Measurements from ENCODE around the gene SCN4A.

Gene SCN4A

GRCh38 chr17:63933598-63933997 lies 39.1 kb downstream of the SCN4A start:
- TF ChIP-seq, protein P1, sequence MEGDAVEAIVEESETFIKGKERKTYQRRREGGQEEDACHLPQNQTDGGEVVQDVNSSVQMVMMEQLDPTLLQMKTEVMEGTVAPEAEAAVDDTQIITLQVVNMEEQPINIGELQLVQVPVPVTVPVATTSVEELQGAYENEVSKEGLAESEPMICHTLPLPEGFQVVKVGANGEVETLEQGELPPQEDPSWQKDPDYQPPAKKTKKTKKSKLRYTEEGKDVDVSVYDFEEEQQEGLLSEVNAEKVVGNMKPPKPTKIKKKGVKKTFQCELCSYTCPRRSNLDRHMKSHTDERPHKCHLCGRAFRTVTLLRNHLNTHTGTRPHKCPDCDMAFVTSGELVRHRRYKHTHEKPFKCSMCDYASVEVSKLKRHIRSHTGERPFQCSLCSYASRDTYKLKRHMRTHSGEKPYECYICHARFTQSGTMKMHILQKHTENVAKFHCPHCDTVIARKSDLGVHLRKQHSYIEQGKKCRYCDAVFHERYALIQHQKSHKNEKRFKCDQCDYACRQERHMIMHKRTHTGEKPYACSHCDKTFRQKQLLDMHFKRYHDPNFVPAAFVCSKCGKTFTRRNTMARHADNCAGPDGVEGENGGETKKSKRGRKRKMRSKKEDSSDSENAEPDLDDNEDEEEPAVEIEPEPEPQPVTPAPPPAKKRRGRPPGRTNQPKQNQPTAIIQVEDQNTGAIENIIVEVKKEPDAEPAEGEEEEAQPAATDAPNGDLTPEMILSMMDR (IDR thresholded peaks at IDR 0.05; ENCODE audit: extremely low read depth, insufficient read depth, missing control alignments): no peak
- DNase-seq (ENCODE audit: low spot score): no peak
- in situ Hi-C loops (cut with MboI; ENCODE audit: low pct_unique_long_range_greater_than_20kb, low sequenced_read_pairs, unreplicated experiment): no loop called here

DNA sequence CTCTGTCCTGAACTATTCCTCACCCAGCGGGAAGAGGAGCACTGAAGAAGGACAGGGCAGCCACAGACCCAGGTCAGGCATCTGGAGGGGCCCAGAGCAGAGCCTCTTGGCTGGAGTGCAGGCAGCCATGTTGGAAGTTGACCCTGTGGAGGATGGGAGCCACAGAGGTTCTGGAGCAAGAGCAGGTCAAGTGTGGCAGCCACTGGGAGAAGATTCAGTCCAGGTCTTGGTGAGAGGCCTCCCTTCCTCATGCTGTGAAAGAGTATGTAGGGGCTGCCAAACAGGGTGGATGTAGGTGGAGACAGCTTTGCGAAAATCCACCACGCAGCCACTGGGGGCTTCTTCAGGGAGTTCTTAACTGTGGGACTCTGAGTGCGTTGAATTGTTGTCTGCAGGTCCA lies 40.0 kb downstream of the SCN4A start:
- in situ Hi-C loops (cut with MboI; ENCODE audit: low pct_unique_long_range_greater_than_20kb, low sequenced_read_pairs, unreplicated experiment): no loop called here
- DNase-seq (ENCODE audit: low spot score): no peak
- TF ChIP-seq, protein P1 (IDR thresholded peaks at IDR 0.05; ENCODE audit: extremely low read depth, insufficient read depth, missing control alignments): no peak

GRCh38 chr17:63931981-63932561 lies 40.6 kb downstream of the SCN4A start, which contains the start of gene CD79B:
CD79B (minus strand) TSS chr17:63932331; CDS start chr17:63932261, 70 bp downstream.
- TF ChIP-seq, protein P1 (IDR thresholded peaks at IDR 0.05; ENCODE audit: extremely low read depth, insufficient read depth, missing control alignments): no peak
- in situ Hi-C loops (cut with MboI; ENCODE audit: low pct_unique_long_range_greater_than_20kb, low sequenced_read_pairs, unreplicated experiment): no loop called here
- peak; percentile 89 for DNase-seq (ENCODE audit: low spot score)

DNA sequence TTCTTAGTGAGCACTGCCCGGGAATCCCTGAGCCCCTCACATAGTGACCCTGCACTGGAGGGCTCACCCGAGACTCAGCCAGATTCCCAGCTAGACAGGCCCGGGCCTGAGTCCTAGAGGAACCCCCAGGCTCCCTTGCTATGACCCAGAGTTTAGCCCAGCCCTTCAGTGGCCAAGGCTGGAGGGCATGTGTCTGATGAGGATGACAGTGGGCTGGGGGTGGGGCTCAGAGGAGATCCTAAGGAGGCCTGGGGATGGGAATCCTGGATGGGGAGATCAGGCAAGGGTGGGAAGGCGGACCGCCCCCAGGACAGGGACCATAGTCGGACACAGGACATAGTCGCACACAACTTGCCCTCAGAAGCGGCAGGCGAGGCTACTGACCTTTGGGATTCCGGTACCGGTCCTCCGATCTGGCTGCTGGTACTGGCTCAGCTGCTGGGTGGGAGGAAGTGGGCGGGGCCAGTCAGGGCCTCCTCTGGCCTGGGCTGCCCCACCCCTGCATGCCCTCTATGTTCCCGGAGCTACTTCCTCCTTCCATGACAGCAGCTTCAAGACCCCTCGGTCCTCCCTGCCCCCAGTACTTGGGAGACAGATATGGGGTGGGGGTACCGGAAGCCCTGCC lies 41.7 kb downstream of the SCN4A start:
- DNase-seq (ENCODE audit: low spot score): peak; percentile 75
- TF ChIP-seq, protein P1 (IDR thresholded peaks at IDR 0.05; ENCODE audit: extremely low read depth, insufficient read depth, missing control alignments): no peak
- in situ Hi-C loops (cut with MboI; ENCODE audit: low pct_unique_long_range_greater_than_20kb, low sequenced_read_pairs, unreplicated experiment): no loop called here

DNA sequence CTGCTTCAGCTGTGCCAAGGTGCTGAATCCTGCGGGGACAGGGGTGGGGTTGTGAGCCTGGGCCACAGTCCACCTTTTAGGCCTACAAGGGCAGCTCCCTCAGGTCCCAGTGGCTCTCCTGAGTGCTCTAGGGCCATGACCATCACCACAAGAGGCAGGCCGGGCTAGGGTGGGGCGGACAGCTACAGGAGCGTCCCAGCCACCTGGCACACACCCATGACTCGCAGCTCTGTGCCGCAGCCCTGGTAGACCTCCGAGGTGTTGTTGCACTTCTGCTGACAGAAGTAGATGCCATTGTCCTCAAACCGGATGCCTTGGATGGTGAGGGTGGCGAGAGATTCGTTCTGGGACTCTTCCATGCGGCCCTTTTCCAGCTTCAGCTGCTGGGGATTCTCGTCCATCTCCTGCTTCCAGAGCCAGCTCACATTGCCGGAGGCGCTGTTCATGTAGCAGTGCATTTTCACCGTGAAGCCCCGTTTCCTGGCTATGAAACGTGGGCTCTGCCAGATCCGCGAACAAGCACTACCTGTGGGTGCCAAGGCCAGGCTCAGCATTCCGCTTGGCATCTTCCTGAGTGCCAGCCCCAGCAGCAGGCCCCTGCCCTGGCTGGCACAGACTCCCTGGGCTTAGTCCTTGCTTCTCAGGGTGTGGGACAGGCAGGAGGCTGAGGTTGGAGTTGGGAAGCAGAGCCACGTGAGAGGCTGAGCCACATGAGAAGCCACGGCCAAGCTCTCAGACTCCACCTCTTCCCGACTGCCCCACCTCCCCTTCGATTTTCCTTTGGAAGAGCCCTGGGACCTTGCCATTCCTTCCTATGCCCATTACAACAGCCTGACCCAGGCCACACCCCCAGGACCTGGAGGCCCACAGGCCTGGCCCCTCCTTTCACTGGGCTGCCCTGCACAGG lies 42.6 kb downstream of the SCN4A start:
- no peak for DNase-seq (ENCODE audit: low spot score)
- TF ChIP-seq, protein P1 (IDR thresholded peaks at IDR 0.05; ENCODE audit: extremely low read depth, insufficient read depth, missing control alignments): no peak
- in situ Hi-C loops (cut with MboI; ENCODE audit: low pct_unique_long_range_greater_than_20kb, low sequenced_read_pairs, unreplicated experiment): no loop called here

- no peak for DNase-seq (ENCODE audit: low spot score)
- in situ Hi-C loops (cut with MboI; ENCODE audit: low pct_unique_long_range_greater_than_20kb, low sequenced_read_pairs, unreplicated experiment): no loop called here
- TF ChIP-seq, protein P1 (IDR thresholded peaks at IDR 0.05; ENCODE audit: extremely low read depth, insufficient read depth, missing control alignments): no peak
Observed at GRCh38 chr17:63928966-63929695, 43.6 kb downstream of the SCN4A start.

Measured in GM13977 (cell line).